Mucosa of descending colon (tissue), 3 donors: ENCODE measurements around the gene SFI1. TPM values are rescaled to one million over a fixed set of nuclear protein-coding genes. Genes with fewer than 3 reads are reported as not detected.
"Not testable (repeated sequence)": the region's sequence is repeated elsewhere in the genome, so short reads cannot be mapped to it uniquely, and the experiment has no call there.

Experiments
- ATAC-seq: fragments of 200-7000 bp; cut with Tn5 transposase; one replicate; pipeline ENCODE4 v1.9.1; 2020; ENCODE audit warnings: mild to moderate bottlenecking, moderate library complexity
- DNase-seq, 3 donors: peaks; one replicate each; pipeline ENCODE4 v3.0.0-alpha.2; 2020
- H3K36me3 ChIP-seq: fragments of 200-600 bp; one replicate; pipeline ENCODE4 v1.8.0; 2021; ENCODE audit warnings: low read depth, mild to moderate bottlenecking
- H3K4me1 ChIP-seq: fragments of 200-600 bp; one replicate; pipeline ENCODE4 v1.8.0; 2021; ENCODE audit warnings: low read depth, mild to moderate bottlenecking
- H3K4me3 ChIP-seq: fragments of 200-600 bp; one replicate; pipeline ENCODE4 v1.8.0; 2021; ENCODE audit warnings: mild to moderate bottlenecking
- H3K9me3 ChIP-seq: fragments of 200-600 bp; one replicate; pipeline ENCODE4 v1.8.0; 2021; ENCODE audit warnings: mild to moderate bottlenecking
- CTCF ChIP-seq: fragments of 200-600 bp; IDR thresholded peaks from one replicate; pipeline ENCODE4 v1.8.0; 2022; ENCODE audit warnings: antibody characterized with exemption, mild to moderate bottlenecking
- intact Hi-C, 2 donors: fragments of 100-400 bp; cut with DNase I in 1 of 2; cut with micrococcal nuclease in 1 of 2; formaldehyde crosslinking; loops; one replicate each; pipeline versions ENCODE4 v1.11.0 to v1.11.1; 2022; cut with DNase I, micrococcal nuclease
- total RNA-seq, 3 donors: library from RNA; stranded (reverse); fragmentation: NEBNext Ultra II Directional in 2 of 3; extraction: Animal tissue kit (Norgen Biotek cat#: 25700) in 2 of 3; gene quantifications; one replicate each; pipeline versions ENCODE4 v1.2.1 to v1.2.4, GENCODE V29; 2021 to 2023
- donor health status: DM: no; HTN: no; CAD: no; lungs with moderate emphysema.
- donor health status: DM: no; HTN: no; CAD: no.
- donor health status: DM: no; HTN: yes; CAD: no.

Gene SFI1
- total RNA-seq, 3 donors from 2014 or later, result 34.4 to 52.6 (median 49.5) TPM

- Histone ChIP-seq H3K4me3 (no peak overlapping the region), H3K9me3 (no peaks in the 10 kb centered on the region), H3K36me3 (no peaks in the 10 kb centered on the region), H3K4me1 (no peaks in the 10 kb centered on the region)
- no peak for ATAC-seq
- intact Hi-C loops, result no loop called here
- DNase-seq, result no peak
- no peak for TF ChIP-seq CTCF
Observed at GRCh38 chr22:31540966-31541365, 44.6 kb downstream of the SFI1 start.

GRCh38 chr22:31544481-31545480, 48.4 kb downstream of the SFI1 start:
- Histone ChIP-seq H3K4me1 (no peaks in the 10 kb centered on the region), H3K36me3 (no peaks in the 10 kb centered on the region), H3K4me3 (no peak overlapping the region), H3K9me3 (no peaks in the 10 kb centered on the region)
- no peak for TF ChIP-seq CTCF
- no peak for ATAC-seq
- no peak for DNase-seq
- intact Hi-C loops, result no loop called here

- H3K36me3 ChIP-seq, result peaks cover 4% of the 10 kb centered on the region
- DNase-seq (no peak), ATAC-seq (no peak)
- no peak for TF ChIP-seq CTCF
- no peak overlapping the region for H3K4me3 ChIP-seq
- no peaks in the 10 kb centered on the region for H3K4me1 ChIP-seq
- intact Hi-C loops, result loop anchor here in 1 of 2 donors (10.0 kb wide), 1 partner anchor 84 kb away; no protein-coding TSS in a partner anchor
- no peaks in the 10 kb centered on the region for H3K9me3 ChIP-seq
Observed at GRCh38 chr22:31550871-31551370, 54.6 kb downstream of the SFI1 start.

GRCh38 chr22:31556627-31557203, 60.4 kb downstream of the SFI1 start:
- Histone ChIP-seq H3K36me3 (no peaks in the 10 kb centered on the region), H3K9me3 (no peaks in the 10 kb centered on the region), H3K4me1 (no peaks in the 10 kb centered on the region), H3K4me3 (no peak overlapping the region)
- ATAC-seq (peak; percentile 25), DNase-seq (peak in 1 of 3 donors; percentile 22)
- intact Hi-C loops, result loop anchor here in 1 of 2 donors (10.0 kb wide), 1 partner anchor 78 kb away; no protein-coding TSS in a partner anchor
- no peak for TF ChIP-seq CTCF

- DNase-seq, ATAC-seq: not testable (repeated sequence)
- intact Hi-C loops, result loop anchor here in 1 of 2 donors (10.0 kb wide), 1 partner anchor 76 kb away; no protein-coding TSS in a partner anchor
Observed at GRCh38 chr22:31558546-31558945, 62.2 kb downstream of the SFI1 start.

More at GRCh38 chr22:31558546-31558945, 62.2 kb downstream of the SFI1 start:
- H3K36me3 ChIP-seq, H3K9me3 ChIP-seq, H3K4me3 ChIP-seq, H3K4me1 ChIP-seq: not testable (repeated sequence)
